ENCODE data around the gene TMEM222. TPM values are rescaled to one million over a fixed set of nuclear protein-coding genes. Genes with fewer than 3 reads are reported as not detected.
"Not testable (repeated sequence)": the region's sequence is repeated elsewhere in the genome, so short reads cannot be mapped to it uniquely, and the experiment has no call there.

The TMEM222 gene
- total RNA-seq, 1 donor from 2014 or later = 33.2 TPM

DNA sequence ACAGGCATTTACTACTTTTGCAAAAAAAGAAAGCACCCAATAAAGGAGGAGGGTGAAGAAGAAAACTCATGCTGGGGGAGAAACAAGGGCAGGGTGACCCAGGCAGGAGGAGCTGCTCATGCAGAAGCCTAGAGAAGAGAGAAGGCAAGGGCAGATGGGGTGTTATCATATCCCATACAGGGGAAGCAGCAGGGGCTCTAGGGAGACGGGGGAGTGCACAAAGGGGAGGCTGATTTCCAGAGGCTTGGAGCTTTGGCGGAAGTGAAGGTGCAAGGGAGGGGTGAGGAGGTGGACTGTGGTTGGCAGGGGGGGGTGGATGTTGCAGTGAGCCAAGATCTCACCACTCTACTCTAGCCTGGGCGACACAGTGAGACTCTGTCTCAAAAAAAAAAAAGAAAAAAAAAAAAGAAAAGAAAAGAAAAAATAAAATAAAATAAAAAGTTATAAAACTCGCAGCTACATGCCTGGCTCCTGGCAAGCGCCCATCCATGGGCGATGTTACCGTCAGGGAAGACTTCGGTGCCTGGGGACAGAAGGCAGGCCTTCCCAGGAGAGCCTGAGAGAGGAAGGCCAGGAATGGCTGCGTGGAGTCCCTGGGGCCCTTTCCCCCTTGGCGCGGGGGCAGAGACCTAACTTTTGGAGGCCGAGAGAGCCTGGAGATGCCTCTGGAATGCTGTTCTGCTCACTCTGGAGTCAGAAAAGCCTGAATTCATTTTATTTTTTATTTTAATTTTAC, 56.0 kb downstream of the TMEM222 start:
- DNase-seq (ENCODE audit: low read depth, low spot score) = no peak

DNA sequence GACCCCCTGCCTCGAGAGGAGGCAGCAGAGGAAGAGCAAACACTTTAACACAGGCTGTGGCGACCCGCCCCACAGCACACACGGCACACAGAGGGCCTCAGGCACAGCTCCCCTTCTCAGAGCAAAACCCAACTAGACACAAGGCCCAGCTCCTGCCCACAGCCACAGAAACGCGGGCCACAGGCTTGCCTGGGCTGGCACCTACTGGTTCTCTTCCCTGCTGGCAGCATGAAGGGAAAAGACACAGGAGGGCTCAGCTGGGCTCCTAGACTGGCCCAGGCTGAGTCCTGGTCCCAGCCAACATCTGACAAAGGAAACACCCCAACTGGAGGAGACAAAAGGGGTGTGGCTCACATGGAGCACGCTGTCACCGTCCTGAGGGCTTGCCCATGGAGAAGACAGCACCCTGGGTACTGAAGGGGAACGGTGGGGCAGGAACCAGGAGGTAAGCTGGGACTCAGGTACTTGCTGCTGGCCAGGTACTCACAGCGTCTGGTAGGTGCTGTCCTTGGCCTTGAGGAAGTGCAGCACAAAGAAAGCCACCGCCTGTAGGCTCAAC, 57.7 kb downstream of the TMEM222 start:
- DNase-seq (ENCODE audit: low read depth, low spot score) = no peak

DNA sequence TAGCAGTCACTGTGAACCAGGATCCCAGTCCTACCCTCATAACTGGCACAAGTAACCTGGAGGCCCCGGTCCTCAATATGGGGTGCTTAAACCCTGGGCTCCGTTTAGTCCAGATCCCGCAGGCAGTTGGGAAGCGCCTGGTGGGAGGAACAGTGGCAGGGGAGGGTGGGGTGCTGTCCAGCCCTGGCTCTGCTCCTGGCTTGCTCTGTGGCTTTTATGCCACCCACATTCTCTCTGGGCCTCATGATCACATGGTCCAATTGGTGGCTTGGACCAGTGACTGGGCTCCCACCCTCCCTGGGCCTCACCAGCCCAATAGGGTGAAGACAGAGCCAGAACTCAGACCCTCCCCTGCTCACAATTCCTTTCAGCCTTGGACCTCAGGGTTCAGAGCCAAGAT, 58.3 kb downstream of the TMEM222 start:
- no peak for DNase-seq (ENCODE audit: low read depth, low spot score)

DNA sequence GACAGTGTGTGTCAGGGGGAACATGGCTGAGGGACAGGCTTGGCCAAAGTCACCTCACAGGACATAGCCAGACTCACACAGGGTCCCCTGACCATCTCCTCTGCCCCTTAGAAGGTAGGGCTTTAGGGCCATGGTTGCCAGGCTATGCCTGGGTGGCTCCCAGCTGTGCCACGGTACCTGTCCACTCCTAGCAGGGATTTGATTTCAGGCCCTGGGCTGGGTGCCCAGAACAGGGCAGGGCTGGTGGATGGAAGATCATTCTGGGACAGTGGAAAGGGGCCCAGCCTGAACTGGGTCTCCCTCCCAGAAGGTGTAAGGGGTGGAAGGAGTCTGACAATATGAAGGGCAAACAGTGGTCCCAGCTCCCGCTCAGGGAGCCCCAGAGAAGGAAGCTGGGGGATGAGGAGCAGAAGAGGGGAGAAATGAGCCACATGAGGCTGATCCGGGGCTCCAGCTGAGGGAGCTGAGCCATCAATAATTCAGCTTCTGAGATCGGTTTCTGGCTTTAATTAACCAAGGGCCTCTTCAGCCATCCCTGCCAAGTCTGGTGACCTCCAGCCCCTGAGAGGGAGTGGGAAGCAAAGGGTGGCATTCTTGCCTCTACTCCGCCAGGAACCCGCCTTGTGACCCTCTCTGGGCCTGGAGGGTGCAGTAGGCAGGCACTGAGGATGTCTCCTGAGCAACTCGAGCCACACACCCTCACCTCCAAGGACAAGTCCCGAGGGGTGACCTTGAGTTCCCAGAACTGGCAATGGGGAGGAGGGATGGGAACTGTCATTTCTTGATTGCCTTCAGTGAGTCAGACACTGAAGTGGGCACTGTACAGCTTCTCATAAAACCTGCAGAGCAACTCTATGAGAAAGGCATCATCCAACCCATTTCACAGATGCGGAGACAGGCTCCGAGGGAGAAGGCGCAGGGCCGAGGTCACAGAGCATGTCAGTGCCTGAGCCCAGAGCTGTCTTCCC, 59.1 kb downstream of the TMEM222 start:
- DNase-seq (ENCODE audit: low read depth, low spot score) = no peak

DNA sequence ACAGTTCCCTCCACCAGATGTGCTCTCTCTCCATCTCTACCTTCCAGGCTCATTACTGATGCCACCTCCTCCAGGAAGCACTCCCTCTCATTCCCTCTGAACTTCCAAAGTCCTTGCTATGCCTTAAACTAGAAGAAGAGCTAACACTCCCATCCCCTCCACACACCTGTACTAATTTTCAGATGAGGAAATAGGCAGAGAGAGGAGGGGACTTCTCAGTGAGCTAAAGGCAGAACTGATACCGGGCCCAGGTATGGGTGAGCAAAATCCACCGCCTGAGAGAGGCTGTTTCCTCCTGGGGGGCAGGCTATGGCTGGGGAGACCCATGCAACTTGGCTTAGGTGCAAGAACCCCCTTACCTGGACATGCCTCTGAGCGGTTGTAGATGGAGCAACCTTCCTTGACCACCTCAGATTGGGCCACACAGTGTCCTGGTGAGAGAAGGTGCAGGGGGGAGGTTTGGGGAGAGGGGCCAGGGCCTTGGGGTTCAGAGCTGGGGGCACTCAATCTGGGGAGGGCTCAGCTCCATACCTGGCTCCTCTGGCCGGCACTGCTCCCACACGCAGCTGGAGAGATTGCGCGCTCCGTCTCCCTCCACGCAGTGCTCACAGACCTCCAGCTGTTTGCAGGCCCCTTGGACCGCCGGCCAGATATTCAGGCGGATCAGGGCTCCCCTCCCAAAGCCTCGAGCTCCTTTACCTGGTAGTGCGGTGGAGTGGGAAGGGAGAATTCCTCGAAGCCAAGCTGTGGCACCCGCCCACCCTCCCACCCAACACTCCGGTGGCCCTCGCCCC, 60.2 kb downstream of the TMEM222 start:
- no peak for DNase-seq (ENCODE audit: low read depth, low spot score)

DNA sequence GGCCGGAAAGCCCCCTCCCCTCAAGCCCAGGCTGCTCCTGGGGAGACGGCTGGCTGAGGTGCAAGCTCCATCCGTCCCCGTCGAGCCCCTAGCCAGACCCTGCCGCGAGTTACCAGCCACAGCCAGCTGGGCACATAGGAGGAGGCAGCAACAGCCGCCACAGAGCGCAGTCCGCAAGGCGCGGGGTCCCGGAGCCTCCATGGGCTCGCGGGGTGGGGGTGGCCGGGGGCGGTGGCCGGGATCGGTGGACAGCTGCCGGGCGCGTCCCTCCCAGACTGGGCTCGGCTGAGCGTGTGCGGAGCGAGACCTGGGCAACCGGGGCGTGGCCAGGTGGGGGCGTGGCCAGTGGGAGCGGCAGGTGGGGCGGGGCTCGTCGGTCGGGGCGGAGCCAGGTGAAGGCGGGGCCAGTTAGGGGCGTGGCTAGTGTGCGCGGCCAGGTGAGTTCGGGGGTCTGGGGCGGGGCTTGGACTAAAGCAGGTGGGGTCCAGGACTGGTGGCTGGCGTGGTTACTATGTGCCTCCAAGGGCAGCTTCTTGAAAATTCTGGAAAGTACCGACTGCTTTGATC, 61.2 kb downstream of the TMEM222 start, which contains the start of gene CD164L2:
TSS of gene CD164L2 (minus strand) at position 295 of the 567 bp plus-strand sequence. CDS start at position 201, 94 bp downstream.
- no peak for DNase-seq (ENCODE audit: low read depth, low spot score)

DNA sequence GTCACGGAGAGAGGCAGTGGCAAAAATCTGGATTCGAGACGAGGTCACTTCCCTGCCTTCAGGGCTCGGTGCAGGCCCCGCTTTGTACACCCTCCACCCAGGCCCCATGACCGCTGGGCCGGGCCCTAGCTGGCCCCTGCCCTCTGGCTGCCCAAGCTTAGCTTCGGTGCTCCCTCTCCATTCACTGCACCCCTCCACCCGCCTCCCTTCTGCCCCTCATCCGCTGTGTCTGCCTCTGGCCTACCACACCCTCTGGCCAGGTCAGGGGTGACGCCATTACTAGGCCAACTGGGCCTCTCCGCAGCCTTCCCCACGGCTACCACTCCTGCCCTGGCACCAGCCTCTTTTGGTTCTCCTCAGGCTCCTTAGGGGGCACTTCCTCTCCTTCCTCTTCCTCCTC, 61.7 kb downstream of the TMEM222 start:
- DNase-seq (ENCODE audit: low read depth, low spot score) = no peak

DNA sequence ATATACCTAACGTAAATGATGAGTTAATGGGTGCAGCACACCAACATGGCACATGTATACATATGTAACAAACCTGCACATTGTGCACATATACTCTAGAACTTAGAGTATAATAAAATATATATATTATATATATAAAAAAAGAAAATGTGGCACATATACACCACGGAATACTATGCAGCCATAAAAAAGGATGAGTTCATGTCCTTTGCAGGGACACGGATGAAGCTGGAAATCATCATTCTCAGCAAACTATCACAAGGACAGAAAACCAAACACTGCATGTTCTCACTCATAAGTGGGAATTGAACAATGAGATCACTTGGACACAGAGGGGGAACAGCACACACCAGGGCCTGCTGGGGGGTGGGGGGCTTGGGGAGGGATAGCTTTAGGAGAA, 62.8 kb downstream of the TMEM222 start:
- not testable (repeated sequence) for DNase-seq (ENCODE audit: low read depth, low spot score)

Other genes with a start within 250 kb of the TMEM222 start
- gene SLC9A1, start 167.0 kb upstream of the TMEM222 start, total RNA-seq = 8.2 and 8.9 TPM in 2 replicates
- gene WDTC1, start 87.5 kb upstream of the TMEM222 start, total RNA-seq = 18.3 and 22.3 TPM in 2 replicates
- gene SYTL1, start 19.9 kb downstream of the TMEM222 start, total RNA-seq = under 0.01 and 0.78 TPM in 2 replicates
- gene MAP3K6, start 44.8 kb downstream of the TMEM222 start, total RNA-seq = 10.0 and 10.4 TPM in 2 replicates
- gene FCN3, start 52.7 kb downstream of the TMEM222 start, total RNA-seq = 0.07 TPM in 1 of 2 replicates, not detected in the other
- gene CD164L2, start 61.2 kb downstream of the TMEM222 start, total RNA-seq = not detected in 2 replicates
- 0.49 and 0.86 TPM in 2 replicates for gene GPR3, start 70.5 kb downstream of the TMEM222 start, total RNA-seq
- gene WASF2, start 168.0 kb downstream of the TMEM222 start, total RNA-seq = 33.7 and 35.2 TPM in 2 replicates